Activated CD4-positive, alpha-beta T cell treated with anti-CD3 and anti-CD28 coated beads for 4 hours (primary cell): ENCODE data around the gene NUP210.
A peak's percentile ranks its signal among the peaks of the same experiment; 100 is the strongest.
"Not testable (repeated sequence)": the region's sequence is repeated elsewhere in the genome, so short reads cannot be mapped to it uniquely, and the experiment has no call there.

Experiments used
- DNase-seq, 2 donors: peaks; one replicate each; pipeline ENCODE4 v3.0.0-alpha.2; 2020

NUP210 gene

GRCh38 chr3:13429631-13430291 is 9.6 kb upstream of the NUP210 start:
- DNase-seq = no peak

DNA sequence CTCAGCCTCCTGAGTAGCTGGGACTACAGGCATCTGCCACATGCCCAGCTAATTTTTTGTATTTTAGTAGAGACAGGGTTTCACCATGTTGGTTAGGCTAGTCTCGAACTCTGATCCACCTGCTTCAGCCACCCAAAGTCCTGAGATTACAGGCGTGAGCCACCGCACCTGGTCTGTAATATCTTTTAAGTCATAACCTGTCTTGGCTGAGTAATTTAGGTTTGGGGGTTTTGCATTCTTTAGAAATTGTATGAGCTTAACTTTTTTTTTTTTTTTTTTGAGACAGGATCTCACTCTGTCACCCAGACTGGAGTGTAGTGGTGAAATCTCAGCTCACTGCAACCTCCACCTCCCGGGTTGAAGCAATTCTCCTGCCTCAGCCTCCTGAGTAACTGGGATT is 8.6 kb upstream of the NUP210 start:
- DNase-seq = not testable (repeated sequence)

DNA sequence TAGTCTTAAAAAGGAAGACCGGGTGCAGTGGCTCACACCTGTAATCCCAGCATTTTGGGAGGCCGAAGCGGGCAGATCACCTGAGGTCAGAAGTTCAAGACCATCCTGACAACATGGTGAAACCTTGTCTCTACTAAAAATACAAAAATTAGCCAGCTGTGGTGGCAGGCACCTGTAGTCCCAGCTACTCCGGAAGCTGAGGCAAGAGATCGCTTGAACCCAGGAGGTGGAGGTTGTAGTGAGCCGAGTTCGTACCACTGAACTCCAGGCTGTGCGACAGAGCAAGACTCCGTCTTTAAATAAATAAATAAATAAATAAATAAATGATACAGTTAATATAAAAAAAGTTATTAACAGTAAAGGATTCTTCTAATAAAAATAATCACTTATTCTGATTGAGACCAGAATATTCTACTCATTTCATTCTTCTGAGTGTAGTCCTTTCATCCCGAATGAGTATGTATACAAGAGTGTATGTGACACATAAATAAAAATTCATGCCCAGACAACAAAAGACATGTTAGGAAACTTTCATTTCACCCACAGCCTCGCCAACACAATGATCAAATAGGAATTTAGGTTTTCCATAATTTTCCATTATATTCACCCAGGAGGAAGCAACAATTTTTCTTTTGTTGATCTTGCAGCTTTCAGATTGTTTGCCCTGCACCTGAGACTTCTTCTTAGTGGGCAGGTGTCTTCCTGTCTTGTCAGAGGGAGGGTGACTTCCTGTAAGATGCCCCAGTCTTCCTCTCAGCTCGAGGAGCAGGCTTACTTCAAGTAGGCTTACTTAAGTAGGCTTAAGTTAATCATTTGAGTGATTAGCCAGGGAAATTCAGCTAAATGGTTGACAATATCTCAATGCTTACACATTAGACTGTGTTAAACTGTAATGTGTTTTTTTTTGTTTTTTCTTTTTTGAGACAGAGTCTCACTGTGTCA is 7.8 kb upstream of the NUP210 start:
- peak; percentile 47 to 53 for DNase-seq

DNA sequence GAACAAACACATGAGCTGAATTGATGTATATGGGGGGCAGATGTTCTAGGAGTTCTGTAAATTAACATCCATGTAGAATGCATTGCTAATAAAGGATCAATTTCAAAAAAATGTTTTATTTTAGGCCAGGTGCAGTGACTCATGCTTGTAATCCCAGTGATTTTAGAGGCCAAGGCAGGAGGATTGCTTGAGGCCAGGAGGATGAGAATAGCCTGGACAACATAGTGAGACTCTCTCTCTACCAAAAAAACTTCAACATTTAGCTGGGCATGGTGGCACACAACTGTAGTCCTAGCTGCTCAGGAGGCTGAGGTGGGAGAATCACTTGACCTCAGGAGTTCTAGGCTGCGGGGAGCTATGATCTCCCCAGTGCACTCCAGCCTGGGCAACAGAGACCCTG is 6.5 kb upstream of the NUP210 start:
- DNase-seq = no peak

DNA sequence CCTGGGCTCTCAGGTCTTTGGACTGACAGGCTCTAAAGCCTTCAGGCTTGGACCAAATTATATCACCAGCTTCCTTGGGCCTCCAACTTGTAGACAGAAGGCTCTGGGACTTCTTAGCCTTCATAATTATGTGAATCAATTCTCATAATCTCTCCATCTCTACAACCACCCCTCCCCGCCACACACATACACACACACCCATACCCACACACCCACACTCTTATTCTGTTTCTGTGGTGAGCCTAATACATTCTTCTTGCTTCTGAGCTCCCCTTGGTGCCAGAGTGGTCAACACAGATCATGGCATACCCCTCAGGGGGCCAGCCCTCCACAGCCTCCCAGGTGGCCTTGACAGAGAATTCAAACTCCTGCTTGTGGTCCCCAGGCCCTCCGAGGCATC is 5.6 kb upstream of the NUP210 start:
- DNase-seq = no peak

GRCh38 chr3:13424865-13425617 is 4.9 kb upstream of the NUP210 start:
- no peak for DNase-seq

- DNase-seq = no peak
Observed at GRCh38 chr3:13424141-13424844, 4.2 kb upstream of the NUP210 start.

- peak; percentile 73 to 83 for DNase-seq
Observed at GRCh38 chr3:13420831-13421765, 976 bp upstream of the NUP210 start.

GRCh38 chr3:13419505-13420044 is 547 bp downstream of the NUP210 start:
- DNase-seq = peak; percentile 58 to 70

GRCh38 chr3:13417166-13417947 is 2.8 kb downstream of the NUP210 start:
- no peak for DNase-seq

DNA sequence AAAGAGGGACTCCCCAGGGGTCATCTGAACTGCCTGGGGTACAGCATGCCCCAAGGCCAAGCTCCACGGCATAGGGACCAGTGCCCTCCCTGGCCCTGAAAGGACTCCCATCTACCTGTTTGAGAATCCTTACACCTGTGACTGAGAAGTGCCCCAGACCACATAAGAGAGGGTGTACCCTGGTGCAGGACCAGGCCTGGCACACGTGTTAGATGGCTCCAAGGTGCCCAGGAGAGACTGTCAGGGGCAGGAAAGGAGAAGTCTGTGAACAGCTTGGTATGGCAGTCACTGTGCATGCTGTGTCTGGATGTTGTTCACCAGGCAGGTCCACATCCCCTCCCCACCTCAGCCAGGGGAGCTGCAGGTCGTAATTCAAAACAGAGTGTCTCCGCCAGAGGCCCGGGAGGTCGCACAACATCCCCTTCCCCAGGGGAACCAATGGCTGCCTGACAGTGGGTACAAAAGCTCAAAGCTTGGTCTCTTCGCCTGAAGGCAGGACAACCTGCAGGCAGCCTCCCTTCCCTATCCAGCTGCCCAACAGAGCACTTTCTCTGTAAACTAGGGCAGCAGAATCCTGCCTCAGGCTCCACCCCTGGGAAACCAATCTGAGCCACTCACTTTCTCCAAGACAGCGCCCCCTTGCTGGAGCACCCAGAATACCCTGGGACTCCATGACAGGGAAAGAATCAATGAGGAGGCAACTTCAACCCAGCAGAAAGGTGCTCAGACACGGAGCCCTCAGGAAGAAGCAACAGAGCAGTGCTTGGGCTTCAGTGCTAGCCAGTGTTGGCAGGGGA is 3.9 kb downstream of the NUP210 start:
- DNase-seq = no peak

DNA sequence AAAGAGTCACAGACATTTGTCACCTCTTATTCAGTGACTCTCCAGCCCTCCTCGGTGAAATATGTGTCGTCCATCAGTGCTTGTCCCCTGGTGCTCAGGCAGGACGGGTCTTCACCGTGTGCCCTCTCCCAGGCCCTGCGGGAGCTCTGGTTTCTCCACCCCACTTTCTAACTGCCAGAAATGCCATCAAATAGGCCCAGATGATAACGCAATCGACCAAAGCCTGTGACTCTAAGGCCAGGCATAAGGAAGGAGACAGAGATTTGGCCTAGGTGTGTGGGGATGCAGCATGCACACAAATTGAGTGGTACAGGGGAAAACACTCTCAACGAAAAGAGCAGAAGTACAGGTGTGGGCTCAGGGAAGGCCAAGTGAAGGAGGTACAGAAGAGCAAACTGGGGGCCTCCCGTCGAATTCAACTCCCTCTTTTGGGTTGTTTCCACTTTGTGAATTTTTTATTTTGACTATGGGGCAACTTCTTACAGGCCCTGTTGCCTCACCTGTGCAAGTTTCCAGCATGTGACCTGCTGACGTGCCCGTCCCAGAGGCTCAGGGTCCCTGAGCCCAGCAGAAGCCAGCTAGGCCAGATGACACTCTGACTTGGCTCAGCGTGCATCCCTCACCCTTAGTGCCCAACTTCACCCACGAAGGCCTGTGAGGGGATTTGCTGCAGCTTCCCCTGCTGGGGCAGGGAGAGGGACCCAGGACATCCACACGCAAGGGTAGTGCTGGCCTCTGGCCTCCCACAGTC is 4.7 kb downstream of the NUP210 start:
- no peak for DNase-seq

GRCh38 chr3:13414040-13414729 is 5.9 kb downstream of the NUP210 start:
- DNase-seq = peak; percentile 47 to 60

DNA sequence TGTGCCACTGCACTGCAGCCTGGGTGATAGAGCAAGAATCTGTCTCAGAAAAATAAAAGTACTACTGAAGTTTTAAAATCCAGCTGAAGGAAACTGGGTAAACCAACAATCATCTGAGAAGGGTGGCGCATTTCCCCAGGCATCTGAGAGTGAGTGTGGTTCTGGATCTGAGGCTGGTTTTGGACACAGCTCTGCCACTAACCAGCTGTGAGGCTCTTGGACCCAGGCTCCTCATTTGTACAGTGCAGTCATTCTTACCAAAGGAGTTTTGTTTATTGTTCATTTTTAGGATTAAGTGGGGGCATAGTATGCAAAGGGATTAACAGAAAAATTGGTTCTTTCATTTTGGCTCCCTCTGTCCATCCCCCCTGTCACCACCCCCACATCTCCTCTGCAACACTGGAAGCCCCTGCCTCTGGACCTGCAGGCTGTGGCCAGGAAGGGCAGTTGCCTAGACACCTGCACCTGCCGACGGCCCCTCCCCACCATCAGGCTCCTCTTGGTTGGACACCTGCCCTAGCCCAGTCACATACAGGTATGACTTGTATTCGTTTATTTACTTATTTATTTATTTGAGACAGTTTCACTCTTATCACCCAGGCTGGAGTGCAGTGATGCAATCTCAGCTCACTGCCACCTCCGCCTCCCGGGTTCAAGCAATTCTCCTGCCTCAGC is 8.8 kb downstream of the NUP210 start:
- DNase-seq = no peak

GRCh38 chr3:13408890-13409289 is 11.2 kb downstream of the NUP210 start:
- DNase-seq = no peak

GRCh38 chr3:13407926-13408325 is 12.2 kb downstream of the NUP210 start:
- DNase-seq = no peak

DNA sequence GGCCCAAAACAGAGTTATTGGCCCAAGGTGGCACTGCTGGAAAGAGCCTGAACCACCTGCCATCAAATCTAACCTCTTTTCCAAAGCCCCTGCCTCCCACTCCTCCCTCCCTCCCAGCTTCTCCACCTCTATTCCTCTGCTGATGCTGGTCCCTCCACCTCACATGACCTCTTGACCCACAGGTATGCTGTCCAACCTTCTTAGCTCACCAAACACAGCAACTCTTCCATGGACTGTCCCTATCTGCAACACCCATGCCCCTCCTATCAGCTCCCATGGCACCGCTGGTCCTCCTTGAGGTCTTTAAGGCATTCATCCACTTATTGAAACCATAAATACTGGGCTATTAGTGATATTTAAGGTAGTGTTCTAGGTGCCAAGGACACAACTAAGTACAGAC is 12.6 kb downstream of the NUP210 start:
- no peak for DNase-seq

GRCh38 chr3:13406190-13406589 is 13.9 kb downstream of the NUP210 start:
- no peak for DNase-seq
